ENCODE data around the gene VCPKMT.

- TF ChIP-seq, protein P1, sequence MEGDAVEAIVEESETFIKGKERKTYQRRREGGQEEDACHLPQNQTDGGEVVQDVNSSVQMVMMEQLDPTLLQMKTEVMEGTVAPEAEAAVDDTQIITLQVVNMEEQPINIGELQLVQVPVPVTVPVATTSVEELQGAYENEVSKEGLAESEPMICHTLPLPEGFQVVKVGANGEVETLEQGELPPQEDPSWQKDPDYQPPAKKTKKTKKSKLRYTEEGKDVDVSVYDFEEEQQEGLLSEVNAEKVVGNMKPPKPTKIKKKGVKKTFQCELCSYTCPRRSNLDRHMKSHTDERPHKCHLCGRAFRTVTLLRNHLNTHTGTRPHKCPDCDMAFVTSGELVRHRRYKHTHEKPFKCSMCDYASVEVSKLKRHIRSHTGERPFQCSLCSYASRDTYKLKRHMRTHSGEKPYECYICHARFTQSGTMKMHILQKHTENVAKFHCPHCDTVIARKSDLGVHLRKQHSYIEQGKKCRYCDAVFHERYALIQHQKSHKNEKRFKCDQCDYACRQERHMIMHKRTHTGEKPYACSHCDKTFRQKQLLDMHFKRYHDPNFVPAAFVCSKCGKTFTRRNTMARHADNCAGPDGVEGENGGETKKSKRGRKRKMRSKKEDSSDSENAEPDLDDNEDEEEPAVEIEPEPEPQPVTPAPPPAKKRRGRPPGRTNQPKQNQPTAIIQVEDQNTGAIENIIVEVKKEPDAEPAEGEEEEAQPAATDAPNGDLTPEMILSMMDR (optimal IDR thresholded peaks at IDR 0.05 in 1 of 3, IDR thresholded peaks at IDR 0.05 in 1 of 3, conservative IDR thresholded peaks at IDR 0.05 in 1 of 3; ENCODE audit: extremely low read depth in 1 of 3, insufficient read depth in 2 of 3, low read length in 3 of 3): no peak
- TF ChIP-seq EZH2 (IDR thresholded peaks at IDR 0.05; ENCODE audit: low read length): no peak
Observed at GRCh38 chr14:50148799-50149198, 32.4 kb upstream of the VCPKMT start.
